Measurements from ENCODE around the gene TUBB3. TPM values are rescaled to one million over a fixed set of nuclear protein-coding genes. Genes with fewer than 3 reads are reported as not detected.

TUBB3 gene
- total RNA-seq, 1 experiment from 2014 or later = 159 TPM

GRCh38 chr16:89892635-89893034 is 30.5 kb upstream of the TUBB3 start:
- no peak overlapping the region for H3K9ac ChIP-seq (ENCODE audit: low read length)
- H3K4me3 ChIP-seq (ENCODE audit: low read length) = no peak overlapping the region
- H3K4me2 ChIP-seq (ENCODE audit: low read length) = no peak overlapping the region
- intact Hi-C loops (cut with micrococcal nuclease) = no loop called here
- DNase-seq = no peak
- H3K79me2 ChIP-seq (ENCODE audit: low read length) = no peaks in the 10 kb centered on the region
- H3K27ac ChIP-seq (ENCODE audit: low read length) = no peak overlapping the region
- ChIA-PET CTCF (no interaction called here), POLR2A (ENCODE audit: unreplicated experiment) (no interaction called here)
- ATAC-seq = no peak
- no peaks in the 10 kb centered on the region for H3K9me2 ChIP-seq (replicated peaks; ENCODE audit: low read length)
- BruUV-seq (replicated peaks) = no TSS peak
- no peaks in the 10 kb centered on the region for H3K27me3 ChIP-seq (ENCODE audit: low read length)
- TF ChIP-seq EZH2phosphoT487 (IDR thresholded peaks at IDR 0.05; ENCODE audit: borderline replicate concordance, low read length) (no peak), EZH2 (IDR thresholded peaks at IDR 0.05; ENCODE audit: low read length, unreplicated experiment) (no peak), CTCF (conservative IDR thresholded peaks at IDR 0.05; ENCODE audit: low read depth, low read length) (no peak)
- no peaks in the 10 kb centered on the region for H3K9me3 ChIP-seq (ENCODE audit: low read length)
- H3K4me1 ChIP-seq (ENCODE audit: insufficient read depth, low read length) = no peaks in the 10 kb centered on the region
- H3F3A ChIP-seq (ENCODE audit: low read length, unreplicated experiment) = no peaks in the 10 kb centered on the region
- no peak overlapping the region for H2AFZ ChIP-seq (ENCODE audit: low read length)
- H4K20me1 ChIP-seq (ENCODE audit: low read length) = no peaks in the 10 kb centered on the region
- H3K36me3 ChIP-seq (ENCODE audit: low read depth, low read length) = peaks cover 2% of the 10 kb centered on the region; the same call in 1 of the 2 replicates

- Histone ChIP-seq H3K27ac (ENCODE audit: low read length) (no peak overlapping the region), H3K4me3 (ENCODE audit: low read length) (no peak overlapping the region), H2AFZ (ENCODE audit: low read length) (no peak overlapping the region), H3K27me3 (ENCODE audit: low read length) (no peaks in the 10 kb centered on the region), H3K4me1 (ENCODE audit: insufficient read depth, low read length) (no peaks in the 10 kb centered on the region), H3K79me2 (ENCODE audit: low read length) (no peaks in the 10 kb centered on the region), H3K9me3 (ENCODE audit: low read length) (no peaks in the 10 kb centered on the region), H4K20me1 (ENCODE audit: low read length) (no peaks in the 10 kb centered on the region), H3K36me3 (ENCODE audit: low read depth, low read length) (peaks cover 2% of the 10 kb centered on the region; the same call in 1 of the 2 replicates), H3K9ac (ENCODE audit: low read length) (no peak overlapping the region), H3K9me2 (replicated peaks; ENCODE audit: low read length) (no peaks in the 10 kb centered on the region), H3K4me2 (ENCODE audit: low read length) (no peak overlapping the region), H3F3A (ENCODE audit: low read length, unreplicated experiment) (no peaks in the 10 kb centered on the region)
- no TSS peak for BruUV-seq (replicated peaks)
- DNase-seq (no peak), ATAC-seq (no peak)
- no peak for TF ChIP-seq EZH2 (IDR thresholded peaks at IDR 0.05; ENCODE audit: low read length, unreplicated experiment)
- no peak for TF ChIP-seq EZH2phosphoT487 (IDR thresholded peaks at IDR 0.05; ENCODE audit: borderline replicate concordance, low read length)
- TF ChIP-seq CTCF (conservative IDR thresholded peaks at IDR 0.05; ENCODE audit: low read depth, low read length) = no peak
- ChIA-PET CTCF (no interaction called here), POLR2A (ENCODE audit: unreplicated experiment) (no interaction called here)
- intact Hi-C loops (cut with micrococcal nuclease) = no loop called here
Measured at GRCh38 chr16:89893642-89894548, 29.2 kb upstream of the TUBB3 start.
